ENCODE data around the gene PMF1.

GRCh38 chr1:156204686-156205085 lies 8.1 kb upstream of the PMF1 start:
- TF ChIP-seq FOXA1 (IDR thresholded peaks at IDR 0.05), result no peak
- TF ChIP-seq, protein P1, sequence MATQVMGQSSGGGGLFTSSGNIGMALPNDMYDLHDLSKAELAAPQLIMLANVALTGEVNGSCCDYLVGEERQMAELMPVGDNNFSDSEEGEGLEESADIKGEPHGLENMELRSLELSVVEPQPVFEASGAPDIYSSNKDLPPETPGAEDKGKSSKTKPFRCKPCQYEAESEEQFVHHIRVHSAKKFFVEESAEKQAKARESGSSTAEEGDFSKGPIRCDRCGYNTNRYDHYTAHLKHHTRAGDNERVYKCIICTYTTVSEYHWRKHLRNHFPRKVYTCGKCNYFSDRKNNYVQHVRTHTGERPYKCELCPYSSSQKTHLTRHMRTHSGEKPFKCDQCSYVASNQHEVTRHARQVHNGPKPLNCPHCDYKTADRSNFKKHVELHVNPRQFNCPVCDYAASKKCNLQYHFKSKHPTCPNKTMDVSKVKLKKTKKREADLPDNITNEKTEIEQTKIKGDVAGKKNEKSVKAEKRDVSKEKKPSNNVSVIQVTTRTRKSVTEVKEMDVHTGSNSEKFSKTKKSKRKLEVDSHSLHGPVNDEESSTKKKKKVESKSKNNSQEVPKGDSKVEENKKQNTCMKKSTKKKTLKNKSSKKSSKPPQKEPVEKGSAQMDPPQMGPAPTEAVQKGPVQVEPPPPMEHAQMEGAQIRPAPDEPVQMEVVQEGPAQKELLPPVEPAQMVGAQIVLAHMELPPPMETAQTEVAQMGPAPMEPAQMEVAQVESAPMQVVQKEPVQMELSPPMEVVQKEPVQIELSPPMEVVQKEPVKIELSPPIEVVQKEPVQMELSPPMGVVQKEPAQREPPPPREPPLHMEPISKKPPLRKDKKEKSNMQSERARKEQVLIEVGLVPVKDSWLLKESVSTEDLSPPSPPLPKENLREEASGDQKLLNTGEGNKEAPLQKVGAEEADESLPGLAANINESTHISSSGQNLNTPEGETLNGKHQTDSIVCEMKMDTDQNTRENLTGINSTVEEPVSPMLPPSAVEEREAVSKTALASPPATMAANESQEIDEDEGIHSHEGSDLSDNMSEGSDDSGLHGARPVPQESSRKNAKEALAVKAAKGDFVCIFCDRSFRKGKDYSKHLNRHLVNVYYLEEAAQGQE (IDR thresholded peaks at IDR 0.05), result no peak

All from liver (tissue), 1 donor.